Measurements from ENCODE around the gene RPL37.
"Not testable (repeated sequence)": the region's sequence is repeated elsewhere in the genome, so short reads cannot be mapped to it uniquely, and the experiment has no call there.

DNA sequence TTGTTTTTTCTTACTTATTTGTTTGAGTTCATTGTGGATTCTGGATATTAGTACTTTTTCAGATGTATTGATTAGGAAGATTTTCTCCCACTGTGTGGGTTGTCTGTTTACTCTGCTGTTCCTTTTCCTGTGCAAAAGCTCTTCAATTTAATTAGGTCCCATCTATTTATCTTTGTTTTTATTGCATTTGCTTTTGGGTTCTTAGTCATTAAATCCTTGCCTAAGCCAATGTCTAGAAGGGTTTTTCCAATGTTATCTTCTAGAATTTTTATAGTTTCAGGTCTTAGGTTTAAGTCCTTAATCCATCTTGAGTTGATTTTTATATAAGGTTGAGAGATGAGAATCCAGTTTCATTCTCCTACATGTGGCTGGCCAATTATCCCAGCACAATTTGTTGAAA is 40.7 kb downstream of the RPL37 start:
- TF ChIP-seq, protein P1, sequence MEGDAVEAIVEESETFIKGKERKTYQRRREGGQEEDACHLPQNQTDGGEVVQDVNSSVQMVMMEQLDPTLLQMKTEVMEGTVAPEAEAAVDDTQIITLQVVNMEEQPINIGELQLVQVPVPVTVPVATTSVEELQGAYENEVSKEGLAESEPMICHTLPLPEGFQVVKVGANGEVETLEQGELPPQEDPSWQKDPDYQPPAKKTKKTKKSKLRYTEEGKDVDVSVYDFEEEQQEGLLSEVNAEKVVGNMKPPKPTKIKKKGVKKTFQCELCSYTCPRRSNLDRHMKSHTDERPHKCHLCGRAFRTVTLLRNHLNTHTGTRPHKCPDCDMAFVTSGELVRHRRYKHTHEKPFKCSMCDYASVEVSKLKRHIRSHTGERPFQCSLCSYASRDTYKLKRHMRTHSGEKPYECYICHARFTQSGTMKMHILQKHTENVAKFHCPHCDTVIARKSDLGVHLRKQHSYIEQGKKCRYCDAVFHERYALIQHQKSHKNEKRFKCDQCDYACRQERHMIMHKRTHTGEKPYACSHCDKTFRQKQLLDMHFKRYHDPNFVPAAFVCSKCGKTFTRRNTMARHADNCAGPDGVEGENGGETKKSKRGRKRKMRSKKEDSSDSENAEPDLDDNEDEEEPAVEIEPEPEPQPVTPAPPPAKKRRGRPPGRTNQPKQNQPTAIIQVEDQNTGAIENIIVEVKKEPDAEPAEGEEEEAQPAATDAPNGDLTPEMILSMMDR (IDR thresholded peaks at IDR 0.05) = not testable (repeated sequence)
- not testable (repeated sequence) for TF ChIP-seq POLR2A (IDR thresholded peaks at IDR 0.05)

All from Peyer's patch (tissue), 4 donors.